Left renal cortex interstitium (tissue), 4 donors: ENCODE measurements around the gene VASN. TPM values are rescaled to one million over a fixed set of nuclear protein-coding genes. Genes with fewer than 3 reads are reported as not detected.
"Not testable (repeated sequence)": the region's sequence is repeated elsewhere in the genome, so short reads cannot be mapped to it uniquely, and the experiment has no call there.

Experiments
- DNase-seq, 4 donors: peaks; one replicate each; pipeline ENCODE4 v3.0.0-alpha.2; 2013; ENCODE audit warnings: low read depth in 4 of 4, low spot score in 2 of 4, missing footprints in 1 of 4
- polyA plus RNA-seq, 4 donors: library from polyadenylated mRNA; unstranded; fragments of 120-200 nt; gene quantifications; one replicate each; pipeline ENCODE4 v1.2.1, GENCODE V29; 2013; ENCODE audit not compliant: insufficient read length in 4 of 4

The VASN gene
- polyA plus RNA-seq, 4 donors, result 33.7 to 76.0 (median 60.9) TPM

GRCh38 chr16:4383591-4384444, 12.2 kb downstream of the VASN start:
- DNase-seq, result no peak

- no peak for DNase-seq
Observed at GRCh38 chr16:4384509-4384942, 12.9 kb downstream of the VASN start.

- DNase-seq, result no peak
Observed at GRCh38 chr16:4385066-4385788, 13.6 kb downstream of the VASN start.

- no peak for DNase-seq
Observed at GRCh38 chr16:4385789-4386450, 14.3 kb downstream of the VASN start.

GRCh38 chr16:4386451-4386805, 14.8 kb downstream of the VASN start:
- no peak for DNase-seq

GRCh38 chr16:4386951-4387565, 15.4 kb downstream of the VASN start:
- DNase-seq, result no peak

- DNase-seq, result no peak
Observed at GRCh38 chr16:4387781-4388180, 16.1 kb downstream of the VASN start.

GRCh38 chr16:4388271-4389021, 16.8 kb downstream of the VASN start:
- no peak for DNase-seq

GRCh38 chr16:4389051-4389955, 17.7 kb downstream of the VASN start:
- DNase-seq, result no peak

GRCh38 chr16:4390266-4391260, 18.9 kb downstream of the VASN start:
- DNase-seq, result no peak

- DNase-seq, result no peak
Observed at GRCh38 chr16:4391631-4392381, 20.2 kb downstream of the VASN start.

GRCh38 chr16:4392382-4393239, 21.0 kb downstream of the VASN start:
- DNase-seq, result no peak

- no peak for DNase-seq
Observed at GRCh38 chr16:4393240-4393600, 21.6 kb downstream of the VASN start.

GRCh38 chr16:4393850-4394249, 22.2 kb downstream of the VASN start:
- not testable (repeated sequence) for DNase-seq

- no peak for DNase-seq
Observed at GRCh38 chr16:4395055-4395726, 23.5 kb downstream of the VASN start.
